Cerebellar cortex (tissue), 1 donor: ENCODE measurements around the gene NOP56.

Experiments used
- DNase-seq: peaks from one replicate; pipeline ENCODE4 v3.0.0-alpha.2; 2015; ENCODE audit warnings: low spot score

Gene NOP56

GRCh38 chr20:2703716-2704475, 51.5 kb downstream of the NOP56 start:
- DNase-seq: no peak

- DNase-seq: no peak
These were observed 53.7 kb downstream of the NOP56 start for GRCh38 chr20:2705931-2706645.

- no peak for DNase-seq
These were observed 54.4 kb downstream of the NOP56 start for GRCh38 chr20:2706688-2707352.

- DNase-seq: no peak
These were observed 55.1 kb downstream of the NOP56 start for GRCh38 chr20:2707353-2708072.
